NCI-H2196 (cell line): Measurements from ENCODE around the gene DHRS4.

Experiments
- DNase-seq: peaks from one replicate; lab custom pipeline; 2025; ENCODE audit not compliant: unreplicated experiment; lab: John Stamatoyannopoulos, UW

DHRS4 gene

DNA sequence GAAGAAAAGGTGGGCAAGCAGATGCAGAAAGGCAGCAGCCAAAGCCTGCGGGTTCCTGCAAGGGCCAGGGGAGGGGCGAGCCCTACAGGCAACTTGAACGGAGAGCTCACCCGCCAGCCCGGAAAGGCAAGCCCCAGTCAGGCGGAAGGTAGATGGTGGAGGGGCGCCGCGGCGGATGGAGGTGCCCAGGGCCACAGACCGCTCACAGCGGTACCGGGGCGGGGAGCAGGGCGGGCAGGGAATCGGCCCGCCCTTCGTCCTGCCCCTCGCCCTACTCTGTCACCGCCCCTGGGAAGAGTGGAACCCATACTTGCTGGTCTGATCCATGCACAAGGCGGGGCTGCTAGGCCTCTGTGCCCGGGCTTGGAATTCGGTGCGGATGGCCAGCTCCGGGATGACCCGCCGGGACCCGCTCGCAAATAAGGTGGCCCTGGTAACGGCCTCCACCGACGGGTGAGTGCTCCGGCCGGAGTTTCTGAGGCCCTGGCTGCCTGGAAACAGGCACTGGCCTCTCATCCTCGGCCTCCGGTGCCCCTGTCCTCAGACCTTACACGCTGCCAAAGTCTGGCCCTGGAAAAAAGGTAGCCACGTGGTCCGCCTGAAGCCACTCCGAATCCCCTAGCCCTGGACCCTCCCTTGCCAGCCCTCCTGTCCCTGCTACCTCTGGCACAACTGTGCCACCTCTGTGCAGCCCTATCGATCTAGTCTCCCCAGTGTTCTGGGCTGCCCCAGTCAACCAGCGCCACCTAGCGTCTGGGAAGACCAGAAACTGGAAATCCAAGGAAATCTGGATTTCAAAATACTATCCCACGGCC lies at the start of gene DHRS4:
DHRS4 (plus strand) TSS at position 307 of the 815 bp plus-strand sequence; CDS start at position 326, 19 bp downstream.
- peak; percentile 85 for DNase-seq

DNA sequence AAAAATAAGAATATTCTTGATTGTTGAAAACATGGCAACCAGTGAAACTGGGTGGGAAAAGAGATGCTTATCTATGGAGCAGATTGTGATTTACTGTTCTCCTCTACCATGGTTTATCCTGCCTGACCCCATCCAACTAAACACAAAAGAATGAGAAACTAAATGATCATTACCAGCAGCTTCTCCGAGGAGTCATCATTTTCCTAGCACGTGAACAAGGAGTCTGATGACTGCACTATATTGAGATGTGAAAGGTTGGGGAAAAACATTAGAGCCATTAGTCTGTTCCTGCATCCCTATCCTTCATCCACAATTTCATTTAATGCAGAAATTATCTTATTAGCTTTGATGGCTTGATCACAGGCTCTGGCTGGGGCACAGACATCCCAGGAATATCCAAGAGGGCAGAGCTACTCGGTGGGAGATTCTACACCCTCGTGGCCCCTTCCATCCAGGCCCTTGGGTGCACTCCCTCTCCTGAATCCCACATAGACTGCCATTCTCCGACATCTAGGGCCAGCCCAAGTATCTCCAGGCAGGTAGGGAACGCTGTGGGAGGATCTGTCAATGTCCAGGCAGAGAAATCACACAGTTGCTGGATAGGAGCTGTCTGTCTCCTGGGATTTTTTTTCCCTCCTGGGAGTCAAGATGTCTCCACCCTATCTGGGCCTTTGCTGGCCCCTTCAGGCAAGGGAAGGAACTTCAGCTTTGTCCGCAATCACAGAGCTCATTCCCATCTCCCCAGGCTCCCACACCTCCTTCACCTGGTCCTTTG lies 43.3 kb upstream of the DHRS4 start:
- peak; percentile 62 for DNase-seq

DNA sequence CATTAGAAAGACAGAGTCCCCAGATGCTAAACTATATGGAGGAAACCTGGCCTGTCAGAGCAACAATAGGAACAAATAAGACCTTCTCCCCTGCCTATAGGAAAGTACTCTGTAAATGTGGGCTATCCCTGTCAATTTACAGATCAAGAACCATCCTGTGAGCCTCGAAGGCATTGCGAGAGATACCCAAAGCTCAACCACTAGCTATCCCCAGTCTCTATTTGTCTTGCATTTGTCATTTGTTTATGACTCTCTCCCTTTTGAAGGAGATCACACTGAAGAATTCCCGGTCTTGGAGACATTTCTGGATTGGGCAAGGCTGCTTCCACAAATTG lies 42.7 kb upstream of the DHRS4 start:
- no peak for DNase-seq

DNA sequence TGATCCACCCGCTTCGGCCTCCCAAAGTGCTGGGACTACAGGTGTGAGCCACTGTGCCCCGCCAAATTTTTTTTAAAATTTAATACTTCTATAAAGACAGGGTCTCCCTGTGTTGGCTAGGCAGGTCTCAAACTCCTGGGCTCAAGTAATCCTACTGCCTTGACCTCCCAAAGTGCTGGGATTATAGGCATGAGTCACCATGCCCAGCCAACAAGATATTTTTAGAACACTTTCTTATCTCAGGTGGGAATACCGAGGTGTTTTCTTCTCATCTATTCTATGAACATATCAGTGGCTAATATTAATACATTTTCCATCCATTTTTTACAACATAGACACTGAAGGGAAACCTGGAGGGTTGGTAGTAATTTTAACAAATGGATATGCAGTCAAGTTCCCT lies 38.0 kb upstream of the DHRS4 start:
- DNase-seq: no peak

DNA sequence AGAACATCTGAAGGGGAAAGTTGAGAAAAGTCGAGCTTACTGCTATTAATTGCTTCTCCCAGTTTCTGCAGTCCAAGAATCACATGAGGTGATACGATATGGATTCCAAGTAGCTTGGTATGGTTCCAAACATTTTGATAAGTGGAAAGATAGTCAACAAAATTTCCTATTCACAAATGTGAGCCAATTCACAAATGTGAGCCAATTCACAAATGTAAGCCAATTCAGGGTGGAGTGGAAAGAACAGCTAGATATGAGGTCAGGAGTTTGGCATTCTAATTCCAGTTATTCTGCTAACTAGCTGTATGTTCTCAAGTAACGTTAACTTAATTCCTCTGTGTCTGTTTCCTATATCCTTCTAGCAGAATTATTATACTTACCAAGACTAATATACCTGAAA lies 37.6 kb upstream of the DHRS4 start:
- peak; percentile 49 for DNase-seq

DNA sequence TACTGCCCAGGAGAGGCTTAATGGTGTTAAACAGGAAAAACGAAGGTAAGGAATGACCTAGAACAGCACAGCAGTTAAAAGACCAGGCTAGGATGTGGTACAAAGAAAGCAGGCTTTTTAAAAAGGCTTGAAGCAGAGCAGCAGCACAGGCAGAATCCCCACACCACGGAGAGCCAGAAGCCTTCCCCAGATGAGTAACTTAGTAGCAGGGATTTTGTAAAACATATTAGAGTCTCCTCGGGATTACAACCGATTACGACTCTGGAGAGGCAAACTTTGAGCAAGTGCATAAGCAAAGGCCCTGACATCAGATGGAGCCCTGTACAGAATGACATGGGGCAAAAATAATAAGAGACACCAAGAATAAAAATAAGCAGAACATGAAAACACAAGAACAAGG lies 37.1 kb upstream of the DHRS4 start:
- no peak for DNase-seq

DNA sequence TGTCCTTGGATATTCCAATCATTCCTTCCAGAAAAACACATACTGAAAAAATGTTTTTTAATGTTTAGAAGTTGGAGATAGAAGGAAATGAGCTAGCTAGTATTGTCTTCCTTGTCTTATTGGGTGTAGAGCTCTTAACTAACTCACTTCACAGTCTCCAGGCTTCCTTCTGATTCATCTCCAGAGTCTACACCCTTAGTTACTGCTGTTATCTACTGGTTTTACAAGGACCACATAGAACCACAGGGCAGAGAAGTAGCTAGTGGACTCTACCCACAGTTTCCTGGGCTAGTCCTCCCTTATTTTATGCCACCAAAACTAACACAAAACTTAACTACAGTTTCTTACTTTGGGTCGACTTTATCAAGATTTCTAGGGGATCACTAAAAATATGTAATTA lies 31.0 kb upstream of the DHRS4 start:
- no peak for DNase-seq

DNA sequence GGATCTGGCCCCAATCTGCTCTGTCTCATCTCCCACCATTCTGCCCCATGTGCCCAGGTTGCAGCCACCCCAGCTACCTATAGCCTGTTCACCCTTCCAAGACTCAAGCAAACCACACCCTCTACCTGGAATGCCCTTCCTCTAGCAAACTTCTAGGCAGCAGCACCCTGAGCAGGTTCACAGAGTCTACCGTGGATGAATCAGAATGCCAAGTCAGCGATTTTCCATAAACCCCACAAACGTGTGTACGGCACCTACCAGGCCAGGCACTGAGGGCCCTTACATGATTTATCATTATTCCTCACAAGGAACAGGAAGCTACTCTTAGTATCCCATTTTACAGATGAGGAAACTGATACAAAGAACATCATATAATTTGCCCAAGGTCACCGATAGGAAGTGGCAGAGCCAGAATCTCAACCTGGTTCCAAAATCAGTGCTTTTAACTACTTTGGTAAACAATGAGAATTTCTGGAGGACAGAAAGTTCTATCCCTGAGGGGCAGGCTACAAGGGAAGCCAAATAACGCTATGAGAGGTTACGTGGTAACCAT lies 28.0 kb upstream of the DHRS4 start:
- no peak for DNase-seq

DNA sequence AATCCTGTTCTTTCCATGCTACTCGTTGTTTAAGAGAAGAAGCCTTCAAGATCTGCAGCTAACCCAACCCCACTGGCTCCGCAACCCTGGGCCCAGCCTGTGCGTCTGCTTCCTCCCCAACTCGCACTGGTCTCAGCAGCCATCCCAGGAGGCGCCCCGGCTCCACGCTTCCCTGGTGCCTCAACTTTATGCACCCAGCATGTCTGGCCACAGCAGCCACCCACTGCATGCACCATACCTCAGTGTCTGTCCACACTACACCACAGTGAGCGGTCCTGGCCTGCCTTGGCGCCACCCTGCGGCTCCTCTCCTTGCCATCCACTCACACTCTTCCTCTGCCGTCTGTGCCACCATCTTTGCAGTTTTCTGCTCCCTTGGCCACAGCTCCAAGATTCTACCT lies 27.0 kb upstream of the DHRS4 start:
- DNase-seq: no peak

DNA sequence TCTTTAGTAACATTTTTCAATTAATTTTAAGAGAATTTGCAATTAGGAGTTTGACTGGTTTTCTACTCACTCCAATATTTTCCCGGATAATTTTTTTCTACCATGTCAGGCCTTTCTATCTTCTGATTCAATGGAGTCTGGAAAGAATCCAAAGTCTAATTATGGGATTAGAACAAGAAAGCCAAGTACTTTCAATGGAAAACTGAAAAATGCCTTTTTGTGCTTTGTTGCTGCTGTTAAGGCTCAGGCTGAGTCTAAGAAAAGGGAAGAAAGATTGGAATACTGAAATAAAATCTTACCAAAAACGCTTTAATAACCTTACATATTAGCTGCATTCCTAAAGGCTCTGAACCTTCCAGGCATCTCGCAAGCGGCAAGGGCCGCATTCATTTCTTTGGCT lies 24.4 kb upstream of the DHRS4 start:
- DNase-seq: no peak

DNA sequence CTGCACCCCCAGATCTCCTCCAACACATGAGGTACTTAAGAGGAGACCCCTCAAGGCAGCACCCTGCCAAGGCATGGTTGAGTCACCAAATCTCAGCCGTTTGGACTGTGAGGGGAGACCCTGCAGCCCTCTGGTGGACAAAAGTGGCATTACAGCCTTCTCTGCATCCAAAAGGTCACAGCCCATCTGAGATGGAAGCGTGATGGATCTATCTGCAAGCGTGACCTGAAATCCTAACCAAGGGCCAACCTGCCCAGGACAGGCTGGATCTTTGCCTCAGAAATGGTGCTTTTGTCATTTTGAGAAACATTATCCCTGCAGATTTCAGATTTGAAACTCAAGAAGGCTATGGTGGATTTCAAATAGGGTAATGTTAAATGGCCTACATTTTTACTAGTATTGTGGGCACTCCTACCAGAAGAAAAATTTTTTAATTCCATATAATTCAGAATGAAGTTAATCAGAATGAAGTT lies 23.7 kb upstream of the DHRS4 start:
- DNase-seq: peak; percentile 82

DNA sequence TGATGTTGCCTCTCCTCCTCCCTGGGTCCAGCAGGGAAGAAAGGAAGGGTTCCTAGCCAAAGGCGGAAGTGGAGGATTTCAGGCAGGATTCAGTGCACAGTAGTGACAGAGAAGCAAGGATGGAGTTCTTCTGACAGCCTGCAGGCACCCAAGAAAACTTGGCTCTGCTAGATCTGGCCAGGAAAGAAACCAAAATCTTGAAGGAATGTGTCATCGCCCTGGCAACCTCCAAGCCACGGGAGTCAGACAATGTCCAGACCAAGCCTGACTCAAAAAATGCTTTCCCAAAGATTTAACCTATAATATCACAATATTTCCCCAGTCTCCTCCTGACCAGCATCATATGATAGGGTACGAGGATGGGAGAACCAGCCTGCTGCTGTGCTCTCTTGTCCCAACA lies 22.8 kb upstream of the DHRS4 start:
- no peak for DNase-seq

DNA sequence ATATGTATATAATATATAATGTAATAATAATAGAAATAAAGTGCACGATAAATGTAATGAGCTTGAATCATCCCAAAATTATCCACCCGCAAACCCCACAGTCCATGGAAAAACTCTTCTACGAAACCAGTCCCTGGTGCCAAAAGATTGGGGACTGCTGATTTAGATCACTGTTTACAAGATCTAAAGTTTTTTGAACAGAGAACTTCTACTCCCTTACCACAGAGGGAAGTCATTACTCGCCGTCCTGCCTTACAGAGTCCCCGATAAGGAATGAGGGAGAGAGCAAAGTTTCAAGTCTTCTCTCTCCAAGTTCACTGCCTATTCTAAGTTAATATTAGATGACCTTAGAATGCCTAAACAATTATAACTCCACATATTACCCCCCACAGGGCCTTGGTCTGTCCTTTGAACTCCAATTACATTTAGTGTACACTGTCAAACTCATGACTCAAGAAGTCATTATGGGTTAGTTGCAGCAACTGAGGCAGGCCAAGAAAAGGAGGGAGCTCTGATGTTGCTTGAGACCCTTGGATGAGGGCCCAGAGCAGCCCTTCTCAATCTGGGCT lies 21.8 kb upstream of the DHRS4 start:
- DNase-seq: no peak

DNA sequence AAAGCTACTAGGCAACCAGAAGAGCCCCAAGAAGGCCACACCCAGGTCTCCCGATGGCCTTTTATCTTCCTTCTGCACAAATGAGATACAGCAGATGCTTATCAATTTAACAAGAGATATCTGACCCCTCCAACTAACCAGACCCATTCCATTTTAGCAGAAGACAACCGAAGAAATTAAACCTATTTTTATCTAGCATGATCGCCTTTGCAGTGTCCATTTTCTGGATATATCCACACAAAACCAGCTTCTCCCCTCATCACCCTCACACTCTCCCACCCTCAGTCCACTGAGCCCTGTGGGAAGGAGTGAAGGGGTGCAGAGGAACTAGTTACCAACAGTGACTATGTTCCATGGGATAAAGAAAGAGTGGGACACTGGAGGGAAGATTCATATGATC lies 20.9 kb upstream of the DHRS4 start:
- DNase-seq: no peak

DNA sequence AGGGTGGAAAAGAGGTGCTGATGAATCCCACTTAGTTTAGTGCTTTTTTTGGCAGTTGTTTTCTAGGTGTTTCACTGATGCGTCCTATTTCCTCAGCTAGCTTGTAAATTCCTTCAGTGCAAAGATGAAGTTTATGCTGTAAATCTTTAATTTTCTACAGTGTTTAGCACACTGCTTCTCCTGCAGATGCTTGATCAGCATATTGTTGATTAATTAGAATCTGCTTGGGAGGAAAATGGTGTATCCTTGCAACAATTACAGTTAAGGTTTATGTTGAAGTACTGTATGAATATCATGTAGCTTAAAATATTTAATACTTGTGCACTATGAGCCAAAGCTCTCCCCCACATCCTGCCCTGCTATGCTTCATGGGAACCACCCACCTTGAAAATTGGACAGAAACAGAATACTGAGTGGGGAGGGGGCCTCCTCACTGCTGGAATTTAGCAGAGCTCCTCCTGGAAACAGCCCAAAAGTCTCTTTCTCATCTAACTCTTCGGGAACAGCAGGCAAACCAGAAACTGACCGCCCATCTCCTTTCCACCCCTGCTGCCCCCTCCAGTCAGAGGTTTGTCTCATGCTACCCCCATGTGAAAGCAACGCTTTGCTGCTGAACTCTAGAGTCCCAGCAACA lies 20.3 kb upstream of the DHRS4 start:
- no peak for DNase-seq

DNA sequence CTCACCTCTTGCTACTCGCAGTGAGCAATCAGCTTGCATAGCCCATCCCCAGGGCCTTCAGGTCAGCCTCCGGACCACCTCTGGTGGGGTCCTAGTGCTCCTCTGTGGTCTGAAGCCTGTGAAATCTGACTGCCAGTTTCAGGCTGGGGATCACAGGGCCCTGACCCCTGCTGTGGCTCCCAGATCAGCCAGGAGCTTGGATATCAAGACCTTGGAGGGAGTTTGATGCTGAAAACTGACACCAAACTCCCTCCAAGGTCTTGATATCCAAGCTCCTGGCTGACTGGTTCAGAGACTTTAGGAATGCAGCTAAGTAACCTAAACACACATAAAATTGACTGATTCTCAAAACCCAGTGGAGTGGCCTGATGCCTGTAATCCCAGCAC lies 19.8 kb upstream of the DHRS4 start:
- no peak for DNase-seq

DNA sequence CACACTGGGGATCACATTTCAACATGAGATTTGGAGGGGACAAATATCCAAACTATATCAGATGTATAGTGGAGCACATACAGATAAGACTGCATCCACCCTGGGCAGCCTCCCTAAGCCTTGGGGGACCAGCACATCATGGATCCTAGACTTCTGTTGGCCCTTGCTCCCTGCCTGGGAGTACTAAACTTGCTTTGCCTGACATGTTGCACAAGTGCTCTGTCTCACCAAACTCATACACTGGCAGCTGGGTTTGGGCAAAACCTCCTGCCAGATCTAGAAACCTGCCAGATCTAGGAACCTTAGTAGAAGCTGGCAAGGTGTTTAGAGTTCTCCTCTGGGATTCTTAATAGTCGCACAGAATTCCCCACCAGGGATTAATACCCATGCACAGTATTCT lies 18.4 kb upstream of the DHRS4 start:
- DNase-seq: no peak

DNA sequence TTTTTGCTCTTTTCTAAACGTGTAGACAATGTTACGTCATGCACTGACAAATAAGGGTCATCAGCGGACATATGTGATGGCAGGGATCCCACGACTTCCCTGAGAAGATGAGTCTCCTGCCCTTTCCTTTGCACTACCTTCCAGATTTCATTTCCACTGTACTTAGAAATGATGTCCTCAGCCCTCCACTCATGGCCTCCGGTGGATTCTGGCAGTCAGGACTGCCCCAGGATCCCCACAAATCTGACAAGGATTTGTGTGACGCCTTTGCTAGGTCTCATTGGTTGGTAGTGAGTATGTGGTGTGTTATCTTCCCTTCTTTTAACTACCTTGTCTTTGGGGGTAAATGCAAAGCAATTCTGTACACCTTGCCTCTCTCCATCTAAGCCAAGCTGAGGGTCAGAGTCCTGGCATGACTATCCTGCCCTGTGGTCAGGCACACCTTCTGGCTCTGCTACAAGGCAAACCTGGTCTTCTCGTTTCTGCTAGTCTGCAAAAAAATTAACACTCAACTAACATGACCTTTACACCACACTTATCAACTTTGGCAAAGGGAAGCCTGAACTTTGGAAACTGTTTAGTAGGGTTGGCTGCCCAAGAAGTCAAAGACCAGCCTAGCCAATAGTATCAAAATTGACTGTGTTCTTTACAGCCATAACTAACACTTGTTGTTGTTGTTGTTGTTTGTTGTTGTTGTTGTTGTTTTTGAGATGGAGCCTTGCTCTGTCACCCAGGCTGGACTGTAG lies 17.3 kb upstream of the DHRS4 start:
- DNase-seq: no peak

DNA sequence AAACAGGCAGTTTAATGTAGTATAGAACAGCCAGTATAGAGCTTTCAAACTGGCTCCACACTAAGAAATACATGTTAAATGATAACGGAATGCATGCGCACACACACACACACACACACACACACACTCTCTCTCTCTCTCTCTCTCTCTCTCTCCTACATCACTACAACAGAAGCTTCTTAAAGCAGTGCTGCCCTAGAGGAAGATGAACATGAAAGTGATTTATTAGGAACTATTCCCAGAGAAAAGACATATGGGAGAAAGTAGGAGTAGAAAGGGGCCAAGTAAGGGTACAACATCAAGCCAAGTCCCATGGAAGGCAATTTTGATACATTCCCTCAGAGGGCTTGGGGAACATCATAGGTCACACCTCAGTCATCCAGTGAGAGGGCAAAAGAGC lies 16.4 kb upstream of the DHRS4 start:
- no peak for DNase-seq

DNA sequence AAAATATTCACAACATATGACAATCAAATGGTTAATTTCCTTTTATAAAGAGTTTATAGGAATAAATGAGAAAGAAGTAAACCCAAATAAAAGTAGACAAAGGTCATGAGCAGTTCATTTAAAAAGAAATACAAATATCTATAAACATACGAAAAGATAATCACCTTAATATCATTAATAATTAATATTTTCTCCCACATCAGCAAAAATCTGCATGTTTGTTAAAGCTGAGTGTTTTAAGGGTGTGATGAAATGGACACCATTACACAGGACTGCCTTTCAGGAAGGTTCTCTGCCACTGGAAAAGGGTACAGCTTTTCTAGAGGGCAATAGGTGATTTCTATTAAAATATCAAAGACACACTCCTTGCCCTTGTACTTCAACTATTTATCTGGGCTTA lies 14.7 kb upstream of the DHRS4 start:
- DNase-seq: no peak
